ENCODE measurements around the gene CRBN. TPM values are rescaled to one million over a fixed set of nuclear protein-coding genes. Genes with fewer than 3 reads are reported as not detected.

The CRBN gene
- total and polyA plus RNA-seq, 9 of the 15 experiments (the other 6 are each of a cell fraction or from before 2014, with no cell fraction given), result 40.8 to 331 (median 57.4) TPM

- TF ChIP-seq ZNF609 (CRISPR knock-in tag; IDR thresholded peaks at IDR 0.05; ENCODE audit: borderline replicate concordance) (no peak), HOXB6 (CRISPR knock-in tag; IDR thresholded peaks at IDR 0.05; ENCODE audit: borderline replicate concordance) (no peak), ATF7 (IDR thresholded peaks at IDR 0.05) (0 out of 2 replicates have a peak, but pooled peaks have one; percentile 24), ZNF3 (CRISPR knock-in tag; IDR thresholded peaks at IDR 0.05) (no peak), CREB3 (tag; conservative IDR thresholded peaks at IDR 0.05; ENCODE audit: low read depth) (no peak), NR2C2 (CRISPR knock-in tag; IDR thresholded peaks at IDR 0.05) (no peak), NR2C2 (tag; IDR thresholded peaks at IDR 0.05) (peak; percentile 67), SNIP1 (IDR thresholded peaks at IDR 0.05; ENCODE audit: low read depth) (no peak), POLR2A (conservative IDR thresholded peaks at IDR 0.05) (no peak), RBM22 (IDR thresholded peaks at IDR 0.05; ENCODE audit: low read depth, low read length, poor library complexity, severe bottlenecking) (no peak), MCM3 (IDR thresholded peaks at IDR 0.05) (no peak), SREBF1 (IDR thresholded peaks at IDR 0.05; ENCODE audit: borderline replicate concordance, low read depth, low read length) (no peak), TGIF2 (CRISPR knock-in tag; IDR thresholded peaks at IDR 0.05) (no peak), MCM5 (IDR thresholded peaks at IDR 0.05; ENCODE audit: low read depth) (no peak), PREB (CRISPR knock-in tag; IDR thresholded peaks at IDR 0.05) (no peak), MAZ (CRISPR knock-in tag; conservative IDR thresholded peaks at IDR 0.05 in 1 of 2, IDR thresholded peaks at IDR 0.05 in 1 of 2) (no peak), ZBTB49 (CRISPR knock-in tag; IDR thresholded peaks at IDR 0.05; ENCODE audit: borderline replicate concordance) (no peak), LARP7 (IDR thresholded peaks at IDR 0.05) (no peak), KDM2B (CRISPR knock-in tag; IDR thresholded peaks at IDR 0.05) (no peak), CSDE1 (IDR thresholded peaks at IDR 0.05) (no peak), EWSR1 (IDR thresholded peaks at IDR 0.05; ENCODE audit: borderline replicate concordance, low read depth, partially characterized antibody) (no peak)
These were observed 12.3 kb upstream of the CRBN start (continued) for GRCh38 chr3:3191675-3192285.

Measured in K562 (cell line).